DMS53 (cell line): ENCODE measurements around the gene CACNA2D4.
A peak's percentile ranks its signal among the peaks of the same experiment; 100 is the strongest.
"Not testable (repeated sequence)": the region's sequence is repeated elsewhere in the genome, so short reads cannot be mapped to it uniquely, and the experiment has no call there.

Experiments
- DNase-seq: peaks from one replicate; lab custom pipeline; 2025; lab: John Stamatoyannopoulos, UW

The CACNA2D4 gene

GRCh38 chr12:1918081-1918883, at the start of gene CACNA2D4:
Gene CACNA2D4, minus strand, starts transcription at chr12:1918652. Its CDS starts 179 bp downstream, at chr12:1918473.
- no peak for DNase-seq

- no peak for DNase-seq
Measured at GRCh38 chr12:1966561-1967226, 48.2 kb upstream of the CACNA2D4 start.

GRCh38 chr12:1965916-1966315, 47.5 kb upstream of the CACNA2D4 start:
- no peak for DNase-seq

GRCh38 chr12:1962051-1963020, 43.9 kb upstream of the CACNA2D4 start:
- DNase-seq = no peak

- no peak for DNase-seq
Measured at GRCh38 chr12:1956716-1957115, 38.3 kb upstream of the CACNA2D4 start.

GRCh38 chr12:1949771-1950470, 31.5 kb upstream of the CACNA2D4 start:
- no peak for DNase-seq

- no peak for DNase-seq
Measured at GRCh38 chr12:1948883-1949282, 30.4 kb upstream of the CACNA2D4 start.

GRCh38 chr12:1947081-1947480, 28.6 kb upstream of the CACNA2D4 start:
- no peak for DNase-seq

- DNase-seq = no peak
Measured at GRCh38 chr12:1946296-1946695, 27.8 kb upstream of the CACNA2D4 start.

GRCh38 chr12:1945502-1945901, 27.1 kb upstream of the CACNA2D4 start:
- DNase-seq = not testable (repeated sequence)

GRCh38 chr12:1939801-1940607, 21.6 kb upstream of the CACNA2D4 start:
- peak; percentile 94 for DNase-seq

GRCh38 chr12:1939331-1939730, 20.9 kb upstream of the CACNA2D4 start:
- DNase-seq = no peak

GRCh38 chr12:1937481-1938224, 19.2 kb upstream of the CACNA2D4 start:
- no peak for DNase-seq

- peak; percentile 70 for DNase-seq
Measured at GRCh38 chr12:1936406-1937320, 18.2 kb upstream of the CACNA2D4 start.

GRCh38 chr12:1935700-1936378, 17.4 kb upstream of the CACNA2D4 start:
- no peak for DNase-seq

- DNase-seq = no peak
Measured at GRCh38 chr12:1935242-1935641, 16.8 kb upstream of the CACNA2D4 start.

- DNase-seq = no peak
Measured at GRCh38 chr12:1934831-1935230, 16.4 kb upstream of the CACNA2D4 start.

- DNase-seq = no peak
Measured at GRCh38 chr12:1934068-1934467, 15.6 kb upstream of the CACNA2D4 start.
